ENCODE results near the gene MACROD2. TPM values are rescaled to one million over a fixed set of nuclear protein-coding genes. Genes with fewer than 3 reads are reported as not detected.

Gene MACROD2
- total RNA-seq, 1 experiment from 2014 or later: 1.6 TPM

DNA sequence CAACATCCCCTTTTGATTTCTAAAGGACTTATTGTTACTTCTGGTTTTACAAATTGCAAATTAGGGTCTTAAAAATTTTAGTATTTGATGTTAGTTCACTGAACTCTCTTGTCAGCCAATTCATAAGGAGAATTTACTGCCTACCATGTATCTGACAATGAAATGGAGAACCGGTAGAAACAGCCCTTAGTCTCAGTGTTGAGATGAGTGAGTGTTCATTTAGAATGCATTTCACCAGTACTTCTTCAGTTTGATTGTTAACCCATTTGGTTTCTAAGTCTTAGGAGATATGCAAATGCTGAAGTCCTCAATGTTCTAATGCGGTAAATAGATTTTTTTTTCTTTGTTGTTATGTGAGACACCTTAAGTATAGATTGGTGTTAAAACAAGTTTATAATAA is 958.4 kb downstream of the MACROD2 start:
- no peak overlapping the region for H4K5ac ChIP-seq (ENCODE audit: insufficient read length, low read depth, low read length)
- no peak overlapping the region for H3K56ac ChIP-seq (ENCODE audit: insufficient read length, low read depth, low read length)
- H2AK5ac ChIP-seq (ENCODE audit: insufficient read length, low read length): no peak overlapping the region
- H2BK5ac ChIP-seq (ENCODE audit: insufficient read length, low read length): no peak overlapping the region
- no peaks in the 10 kb centered on the region for H4K20me1 ChIP-seq (ENCODE audit: control insufficient read depth, insufficient read depth, insufficient read length)
- no peak overlapping the region for H3K14ac ChIP-seq (ENCODE audit: insufficient read depth, low read length)
- H3K9ac ChIP-seq (ENCODE audit: extremely low read depth, insufficient read length, low read length): no peak overlapping the region
- no peak overlapping the region for H3K23ac ChIP-seq (ENCODE audit: insufficient read length, low read depth, low read length)
- H4K8ac ChIP-seq (replicated peaks; ENCODE audit: insufficient read length, low read depth, low read length): no peak overlapping the region
- Mint-ChIP-seq H3K4me1 (peaks cover 37 to 44% of the 10 kb centered on the region in 2 experiments), H3K4me3 (no peak overlapping the region), H3K9me3 (no peaks in the 10 kb centered on the region), H3K27me3 (ENCODE audit: low read depth) (no peaks in the 10 kb centered on the region), H3K27ac (no peak overlapping the region), H3K36me3 (ENCODE audit: insufficient read depth in 1 of 3, low read depth in 3 of 3) (no peaks in the 10 kb centered on the region; a peak in 2 of 7 replicates)
- no peak for DNase-seq
- no peaks in the 10 kb centered on the region for H3K79me1 ChIP-seq (ENCODE audit: insufficient read depth, low read depth, low read length, poor library complexity, severe bottlenecking)
- H2BK120ac ChIP-seq (ENCODE audit: low read depth, low read length, poor library complexity, severe bottlenecking): no peak overlapping the region
- no peak overlapping the region for H3K18ac ChIP-seq (ENCODE audit: insufficient read length, low read depth, low read length)
- H2BK12ac ChIP-seq (ENCODE audit: insufficient read length, low read depth, low read length): no peak overlapping the region
- H3K27me3 ChIP-seq (ENCODE audit: insufficient read depth, low read length): no peaks in the 10 kb centered on the region
- no peak overlapping the region for H3K27ac ChIP-seq (ENCODE audit: insufficient read length, low read depth, low read length)
- TF ChIP-seq, protein P1, sequence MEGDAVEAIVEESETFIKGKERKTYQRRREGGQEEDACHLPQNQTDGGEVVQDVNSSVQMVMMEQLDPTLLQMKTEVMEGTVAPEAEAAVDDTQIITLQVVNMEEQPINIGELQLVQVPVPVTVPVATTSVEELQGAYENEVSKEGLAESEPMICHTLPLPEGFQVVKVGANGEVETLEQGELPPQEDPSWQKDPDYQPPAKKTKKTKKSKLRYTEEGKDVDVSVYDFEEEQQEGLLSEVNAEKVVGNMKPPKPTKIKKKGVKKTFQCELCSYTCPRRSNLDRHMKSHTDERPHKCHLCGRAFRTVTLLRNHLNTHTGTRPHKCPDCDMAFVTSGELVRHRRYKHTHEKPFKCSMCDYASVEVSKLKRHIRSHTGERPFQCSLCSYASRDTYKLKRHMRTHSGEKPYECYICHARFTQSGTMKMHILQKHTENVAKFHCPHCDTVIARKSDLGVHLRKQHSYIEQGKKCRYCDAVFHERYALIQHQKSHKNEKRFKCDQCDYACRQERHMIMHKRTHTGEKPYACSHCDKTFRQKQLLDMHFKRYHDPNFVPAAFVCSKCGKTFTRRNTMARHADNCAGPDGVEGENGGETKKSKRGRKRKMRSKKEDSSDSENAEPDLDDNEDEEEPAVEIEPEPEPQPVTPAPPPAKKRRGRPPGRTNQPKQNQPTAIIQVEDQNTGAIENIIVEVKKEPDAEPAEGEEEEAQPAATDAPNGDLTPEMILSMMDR (conservative IDR thresholded peaks at IDR 0.05): no peak
- H2AFZ ChIP-seq (ENCODE audit: low read length): no peak overlapping the region
- H3T11ph ChIP-seq (ENCODE audit: low read length): no peak overlapping the region
- H3K9me3 ChIP-seq (ENCODE audit: control insufficient read depth, low read depth, low read length): no peaks in the 10 kb centered on the region
- WGBS (ENCODE audit: extremely low coverage, insufficient read length, low lambda C conversion rate): no CpG with 5 or more reads among the region's 2 CpGs
- H3K4ac ChIP-seq (ENCODE audit: low read depth, low read length): no peak overlapping the region
- no peak overlapping the region for H4K91ac ChIP-seq (ENCODE audit: insufficient read length, low read depth, low read length)
- H3K4me2 ChIP-seq (ENCODE audit: insufficient read depth, insufficient read length, low read length): no peak overlapping the region
- H3K4me1 ChIP-seq (ENCODE audit: insufficient read depth, low read length): peaks cover 3% of the 10 kb centered on the region; the same call in 1 of the 2 replicates
- no peak overlapping the region for H2BK15ac ChIP-seq (ENCODE audit: low read depth, low read length)
- H3K23me2 ChIP-seq (ENCODE audit: insufficient read length, low read depth, low read length, poor library complexity, severe bottlenecking): no peaks in the 10 kb centered on the region
- no peaks in the 10 kb centered on the region for H3K79me2 ChIP-seq (ENCODE audit: insufficient read depth, low read length)
- H2BK20ac ChIP-seq (ENCODE audit: low read depth, low read length, poor library complexity, severe bottlenecking): no peak overlapping the region

All from H9 (cell line).